NOMO-1 treated with dmso at 0.1 percent for 144 hours (cell line): ENCODE measurements around the gene MIPOL1.
"Not testable (repeated sequence)": the region's sequence is repeated elsewhere in the genome, so short reads cannot be mapped to it uniquely, and the experiment has no call there.

Experiments
- DNase-seq: peaks from one replicate; lab custom pipeline; 2025; ENCODE audit not compliant: unreplicated experiment; lab: John Stamatoyannopoulos, UW

The MIPOL1 gene

DNA sequence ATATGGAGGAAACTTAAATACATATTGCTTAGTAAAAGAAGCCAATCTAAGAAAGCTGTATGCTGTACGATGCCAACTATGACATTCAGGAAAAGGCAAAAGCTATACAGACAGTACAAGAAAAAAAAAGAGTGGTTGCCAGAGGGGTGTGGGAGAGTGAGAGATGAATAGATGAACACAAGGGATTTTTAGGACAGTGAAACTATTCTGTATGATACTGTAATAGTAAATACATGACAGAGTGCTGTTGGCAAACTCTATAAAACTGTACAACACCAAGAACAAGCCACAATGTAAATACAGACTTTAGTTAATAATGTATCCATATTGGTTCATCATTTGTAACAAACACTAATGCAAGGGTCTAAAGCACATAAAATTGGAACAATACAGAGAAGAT is 10.9 kb upstream of the MIPOL1 start:
- DNase-seq: no peak

GRCh38 chr14:37187294-37187693 is 10.4 kb upstream of the MIPOL1 start:
- no peak for DNase-seq

- DNase-seq: not testable (repeated sequence)
Observed at GRCh38 chr14:37187840-37188577, 9.7 kb upstream of the MIPOL1 start.

DNA sequence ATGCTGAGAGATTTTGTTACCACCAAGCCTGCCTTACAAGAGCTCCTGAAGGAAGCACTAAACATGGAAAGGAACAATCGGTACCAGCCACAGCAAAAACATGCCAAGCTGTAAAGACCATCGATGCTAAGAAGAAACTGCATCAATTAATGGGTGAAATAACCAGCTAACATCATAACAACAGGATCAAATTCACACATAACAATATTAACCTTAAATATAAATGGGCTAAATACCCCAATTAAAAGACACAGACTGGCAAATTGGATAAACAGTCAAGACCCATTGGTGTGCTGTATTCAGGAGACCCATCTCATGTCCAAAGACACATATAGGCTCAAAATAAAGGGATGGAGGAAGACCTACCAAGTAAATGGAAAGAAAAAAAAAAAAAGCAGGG is 8.0 kb upstream of the MIPOL1 start:
- DNase-seq: not testable (repeated sequence)

GRCh38 chr14:37194698-37195097 is 3.0 kb upstream of the MIPOL1 start:
- DNase-seq: no peak

DNA sequence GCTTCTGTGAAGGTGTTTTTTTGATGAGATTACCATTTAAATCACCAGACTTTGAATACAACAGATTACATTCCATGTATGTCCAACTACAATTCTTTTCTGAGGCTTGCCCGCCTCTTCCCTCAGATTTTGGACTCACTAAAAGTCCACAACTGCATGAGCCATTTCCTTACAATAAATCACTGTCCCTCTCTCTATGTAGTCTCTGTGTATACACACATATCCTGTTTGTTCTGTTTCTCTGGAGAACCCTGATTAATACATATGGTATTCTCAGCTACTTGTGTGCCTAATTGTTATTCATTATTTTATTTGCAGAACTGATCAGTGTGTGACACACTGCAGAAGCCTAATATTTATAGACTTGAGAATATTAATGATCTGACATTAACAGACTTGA is 2.4 kb upstream of the MIPOL1 start:
- no peak for DNase-seq

DNA sequence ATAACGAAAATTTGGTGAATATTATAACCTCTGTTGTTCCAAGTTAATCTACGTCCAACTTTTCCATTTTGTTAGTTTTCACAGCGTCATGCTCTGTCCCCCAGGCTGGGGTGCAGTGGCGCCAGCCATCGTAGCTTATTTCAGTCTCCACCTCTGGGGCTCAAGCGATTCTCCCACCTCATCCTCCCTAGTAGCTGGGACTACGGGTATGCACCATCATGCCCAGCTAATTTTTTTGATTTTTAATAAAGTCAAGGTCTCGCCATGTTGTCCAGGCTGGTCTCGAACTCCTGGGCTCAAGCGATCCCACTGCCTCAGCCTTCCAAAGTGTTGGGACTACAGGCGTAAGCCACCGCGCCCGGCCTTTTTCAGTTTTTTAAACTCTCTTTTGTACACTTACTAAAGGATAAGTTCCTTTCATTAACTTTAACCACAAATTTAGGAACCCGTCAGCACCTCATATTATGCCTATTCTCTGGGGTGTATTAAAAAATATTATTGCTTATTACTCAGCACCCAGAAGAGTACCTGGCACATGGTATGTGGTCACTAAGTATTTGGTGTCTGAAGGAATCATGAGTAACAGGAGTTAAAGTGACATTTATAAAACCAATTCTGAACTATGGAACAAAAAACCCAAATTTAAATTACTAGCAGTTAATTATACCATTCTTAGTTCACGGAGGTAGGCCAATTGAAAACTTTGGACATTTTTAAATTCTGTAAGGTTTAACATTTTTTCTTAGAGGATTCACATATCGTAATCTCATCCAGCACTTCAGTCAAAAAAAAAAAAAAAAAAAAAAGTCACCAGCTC is 925 bp upstream of the MIPOL1 start:
- no peak for DNase-seq

DNA sequence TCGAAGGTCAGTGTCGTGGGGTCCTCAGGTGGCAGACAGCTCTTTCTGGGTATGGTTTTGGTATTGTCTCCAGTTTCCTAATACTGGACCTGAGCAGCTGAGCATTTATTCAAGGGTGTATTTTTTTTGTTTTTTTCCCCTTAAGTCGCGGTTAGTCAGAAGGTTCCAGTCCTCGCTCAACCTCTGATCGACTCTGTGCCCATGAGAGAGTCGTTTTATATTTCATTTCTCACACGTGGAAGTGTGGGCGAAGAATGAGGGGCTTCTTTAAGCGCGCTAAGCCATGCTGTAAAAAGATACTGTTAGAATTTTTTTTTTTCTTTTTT is 499 bp downstream of the MIPOL1 start:
- DNase-seq: no peak

DNA sequence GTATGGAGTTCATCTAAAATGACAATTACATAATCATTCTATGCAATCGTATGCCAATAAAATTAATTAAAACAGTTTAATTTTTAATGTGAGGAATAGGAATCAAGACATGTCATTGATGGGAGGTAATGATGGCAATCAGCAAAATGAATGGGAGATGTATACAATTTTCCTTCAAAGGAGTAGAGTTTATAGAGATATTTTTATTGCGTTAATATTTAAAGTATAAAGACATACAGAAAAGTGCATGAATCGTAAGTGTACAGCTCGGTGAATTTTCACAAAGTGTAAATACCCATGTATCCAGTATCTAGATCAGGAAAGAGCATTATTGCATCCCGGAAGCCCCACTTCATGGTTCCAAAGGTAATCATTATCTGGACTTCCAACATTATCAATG is 1.2 kb downstream of the MIPOL1 start:
- DNase-seq: no peak

GRCh38 chr14:37201724-37202123 is 4.0 kb downstream of the MIPOL1 start:
- no peak for DNase-seq

DNA sequence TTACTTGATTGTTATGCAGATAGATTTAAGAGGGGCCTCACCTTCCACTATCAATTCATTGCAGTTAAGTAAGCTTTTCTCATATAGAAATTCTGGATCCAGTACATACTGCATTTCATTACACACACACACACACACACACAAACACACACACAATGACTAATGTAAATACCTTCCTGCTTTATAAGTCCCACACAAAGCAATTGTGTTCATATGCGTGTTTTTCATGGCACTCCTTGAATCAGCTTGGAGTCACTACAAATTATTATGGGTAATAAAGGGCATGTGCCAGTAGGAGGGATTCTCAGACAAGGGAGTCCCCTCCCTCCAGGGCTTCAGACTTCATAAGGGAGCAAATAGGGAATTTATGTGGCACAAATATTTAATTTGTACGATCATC is 4.5 kb downstream of the MIPOL1 start:
- no peak for DNase-seq

DNA sequence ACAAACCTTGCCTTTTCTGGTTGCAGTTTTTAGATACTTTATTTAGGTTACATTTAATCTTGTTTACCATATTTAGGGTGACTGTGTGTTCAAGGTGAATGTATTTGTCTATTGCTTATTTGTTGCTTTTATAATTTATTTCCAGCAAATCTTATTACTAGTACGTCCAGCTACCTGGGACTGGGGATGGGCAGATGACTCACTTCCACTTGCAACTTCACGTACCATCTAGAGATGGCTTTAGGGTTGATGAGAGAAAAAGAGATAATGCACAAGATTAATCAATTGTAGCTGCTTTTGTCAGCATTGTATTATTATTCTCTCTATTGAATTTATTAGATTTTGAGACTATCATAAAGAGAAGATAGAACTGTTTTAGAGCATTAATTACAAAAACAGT is 5.1 kb downstream of the MIPOL1 start:
- no peak for DNase-seq

- no peak for DNase-seq
Observed at GRCh38 chr14:37203423-37203822, 5.7 kb downstream of the MIPOL1 start.

DNA sequence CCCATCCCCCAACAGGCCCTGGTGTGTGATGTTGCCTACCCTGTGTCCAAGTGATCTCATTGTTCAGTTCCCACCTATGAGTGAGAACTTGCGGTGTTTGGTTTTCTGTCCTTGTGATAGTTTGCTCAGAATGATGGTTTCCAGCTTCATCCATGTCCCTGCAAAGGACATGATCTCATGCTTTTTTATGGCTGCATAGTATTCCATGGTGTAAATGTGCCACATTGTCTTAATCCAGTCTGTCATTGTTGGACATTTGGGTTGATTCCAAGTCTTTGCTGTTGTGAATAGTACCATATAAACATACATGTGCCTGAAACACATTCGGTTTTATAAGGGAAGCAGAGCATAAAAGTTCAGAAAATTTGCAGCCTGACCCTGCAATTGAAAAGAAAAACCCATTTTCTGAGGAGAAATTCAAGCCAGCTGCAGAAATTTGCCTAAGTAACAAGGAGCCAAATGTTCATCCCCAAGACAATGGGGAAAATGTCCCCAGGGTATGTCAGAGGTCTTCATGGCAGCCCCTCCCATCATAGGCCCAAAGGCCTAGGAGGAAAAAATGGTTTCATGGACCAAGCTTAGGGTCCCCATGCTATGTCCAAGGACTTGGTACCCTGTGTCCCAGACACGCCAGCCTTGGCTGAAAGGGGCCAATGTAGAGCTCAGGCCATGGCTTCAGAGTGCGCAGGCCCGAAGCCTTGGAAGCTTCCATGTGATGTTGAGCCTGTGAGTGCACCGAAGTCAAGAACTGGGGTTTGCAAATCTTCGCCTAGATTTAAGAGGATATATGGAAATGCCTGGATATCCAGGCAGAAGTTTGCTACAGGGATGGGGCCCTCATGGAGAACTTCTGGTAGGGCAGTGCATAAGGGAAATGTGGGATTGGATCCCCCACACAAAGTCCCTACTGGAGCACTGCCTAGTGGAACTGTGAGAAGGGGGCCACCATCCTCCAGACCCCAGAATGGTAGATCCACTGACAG is 8.2 kb downstream of the MIPOL1 start:
- DNase-seq: not testable (repeated sequence)

- not testable (repeated sequence) for DNase-seq
Observed at GRCh38 chr14:37209617-37210016, 11.9 kb downstream of the MIPOL1 start.

DNA sequence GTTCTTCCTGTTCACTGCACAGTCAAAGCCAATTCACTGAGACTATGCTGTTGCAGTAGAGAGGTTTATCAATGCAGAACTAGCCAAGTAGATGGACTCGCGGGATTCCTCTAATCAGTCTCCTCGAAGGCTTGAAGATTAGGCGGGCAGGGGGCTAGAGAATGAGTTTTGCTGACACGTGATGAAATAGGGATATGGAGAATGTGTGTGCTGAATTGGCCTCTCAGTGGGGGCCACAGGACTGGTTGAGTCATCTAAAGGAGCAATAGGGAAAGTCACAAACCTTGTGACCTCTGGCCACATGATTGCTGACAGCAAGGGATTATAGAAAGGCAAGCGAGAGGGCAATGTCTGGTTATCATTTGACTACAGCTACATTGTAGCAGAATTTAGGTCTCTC is 12.7 kb downstream of the MIPOL1 start:
- DNase-seq: no peak

GRCh38 chr14:37213016-37213415 is 15.3 kb downstream of the MIPOL1 start:
- DNase-seq: no peak

DNA sequence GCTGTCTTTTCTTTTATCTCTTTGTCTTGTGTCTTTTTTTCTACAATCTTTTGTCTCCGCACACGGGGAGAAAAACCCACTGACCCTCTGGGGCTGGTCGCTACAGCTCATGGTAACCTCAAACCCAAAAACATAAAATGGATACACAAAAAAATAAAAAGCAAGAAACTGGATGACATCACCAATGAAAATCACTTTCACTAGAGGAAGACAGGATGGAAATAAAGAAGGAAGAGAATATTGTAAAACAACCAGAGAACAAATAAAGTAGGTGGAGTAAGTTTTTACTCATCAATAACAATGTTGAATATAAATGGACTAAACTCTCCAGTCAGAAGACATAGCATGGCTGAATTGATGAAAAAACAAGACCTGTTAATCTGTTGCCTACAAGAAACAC is 17.6 kb downstream of the MIPOL1 start:
- no peak for DNase-seq

- no peak for DNase-seq
Observed at GRCh38 chr14:37221073-37221472, 23.3 kb downstream of the MIPOL1 start.

DNA sequence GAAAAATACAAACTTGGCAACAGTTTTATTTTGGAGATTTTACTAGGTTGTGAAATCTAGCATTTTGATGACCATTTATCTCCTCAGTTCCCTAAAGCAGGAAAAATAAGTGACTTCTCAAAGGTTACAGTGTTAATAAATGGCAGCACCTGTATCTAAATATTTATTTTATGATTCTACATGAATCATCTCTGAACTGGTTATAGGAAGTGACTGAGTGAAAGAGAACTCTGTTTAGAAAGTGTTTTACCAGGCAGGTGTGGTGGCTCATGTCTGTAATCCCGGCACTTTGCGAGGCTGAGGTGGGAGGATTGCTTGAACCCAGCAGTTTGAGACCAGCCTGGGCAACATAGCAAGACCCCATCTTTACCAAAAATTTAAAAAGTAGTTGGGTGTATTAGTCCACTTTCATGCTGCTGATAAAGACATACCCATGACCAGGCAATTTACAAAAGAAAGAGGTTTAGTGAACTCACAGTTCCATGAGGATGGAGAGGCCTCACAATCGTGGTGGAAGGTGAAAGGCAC is 26.3 kb downstream of the MIPOL1 start:
- no peak for DNase-seq

DNA sequence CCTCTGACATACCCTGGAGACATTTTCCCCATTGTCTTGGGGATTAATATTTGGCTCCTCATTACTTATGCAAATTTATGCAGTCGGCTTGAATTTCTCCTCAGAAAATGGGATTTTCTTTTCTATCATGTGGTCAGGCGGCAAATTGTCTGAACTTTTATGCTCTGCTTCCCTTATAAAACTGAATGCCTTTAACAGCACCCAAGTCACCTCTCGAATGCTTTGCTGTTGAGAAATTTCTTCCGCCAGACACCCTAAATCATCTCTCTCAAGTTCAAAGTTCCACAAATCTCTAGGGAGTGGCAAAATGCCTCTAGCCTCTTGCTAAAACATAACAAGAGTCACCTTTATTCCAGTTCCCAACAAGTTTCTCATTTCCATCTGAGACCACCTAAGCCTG is 27.9 kb downstream of the MIPOL1 start:
- DNase-seq: not testable (repeated sequence)
